GM23338 (cell line): ENCODE data around the gene S100A5. TPM values are rescaled to one million over a fixed set of nuclear protein-coding genes. Genes with fewer than 3 reads are reported as not detected.

Source experiments
- ATAC-seq: fragments of 200-7000 bp; cut with Tn5 transposase; 3 replicates; pipeline ENCODE4 v1.9.1; 2020
- DNase-seq: peaks from one replicate; pipeline ENCODE4 v3.0.0-alpha.2; 2015; ENCODE audit warnings: low spot score
- H2AFZ ChIP-seq: fragments of 200-600 bp; sonication (generic); 2 replicates; pipeline ENCODE4 v1.8.0; 2016; ENCODE audit warnings: antibody characterized with exemption, mild to moderate bottlenecking, moderate library complexity
- H3F3A ChIP-seq: fragments of 200-600 bp; sonication (generic); replicated peaks from 2 replicates; pipeline ENCODE4 v1.8.0; 2017; ENCODE audit warnings: antibody characterized with exemption, mixed run types, low read depth
- H3K27ac ChIP-seq: fragments of 200-600 bp; sonication (generic); 2 replicates; pipeline ENCODE4 v1.6.1; 2016; ENCODE audit warnings: low read depth
- H3K27me3 ChIP-seq: fragments of 200-600 bp; sonication (generic); 2 replicates; pipeline ENCODE4 v1.8.0; 2016; ENCODE audit warnings: mild to moderate bottlenecking, mixed run types, moderate library complexity; ENCODE audit not compliant: insufficient read depth
- H3K36me3 ChIP-seq: fragments of 200-600 bp; sonication (generic); 2 replicates; pipeline ENCODE4 v1.8.0; 2016; ENCODE audit warnings: mild to moderate bottlenecking; ENCODE audit not compliant: insufficient read depth
- H3K4me1 ChIP-seq: fragments of 200-600 bp; sonication (generic); 2 replicates; pipeline ENCODE4 v1.8.0; 2016; ENCODE audit warnings: mild to moderate bottlenecking, moderate library complexity; ENCODE audit not compliant: insufficient read depth
- H3K4me2 ChIP-seq: fragments of 200-600 bp; sonication (generic); 2 replicates; pipeline ENCODE4 v1.7.1; 2017; ENCODE audit warnings: mixed run types
- H3K4me3 ChIP-seq: fragments of 200-600 bp; sonication (generic); 2 replicates; pipeline ENCODE4 v1.6.1; 2016; ENCODE audit warnings: mixed run types
- H3K79me2 ChIP-seq: fragments of 200-600 bp; sonication (generic); replicated peaks from 2 replicates; pipeline ENCODE4 v1.8.0; 2017; ENCODE audit warnings: mild to moderate bottlenecking; ENCODE audit not compliant: insufficient read depth
- H3K9me2 ChIP-seq: fragments of 200-600 bp; sonication (generic); 2 replicates; pipeline ENCODE4 v1.8.0; 2017; ENCODE audit not compliant: insufficient read depth
- H4K20me1 ChIP-seq: fragments of 200-600 bp; sonication (generic); replicated peaks from 2 replicates; pipeline ENCODE4 v1.8.0; 2017; ENCODE audit warnings: mild to moderate bottlenecking; ENCODE audit not compliant: insufficient read depth
- H3K27ac Mint-ChIP-seq: 2 replicates; pipeline ENCODE4 v1.8.0; 2020; ENCODE audit warnings: inconsistent platforms, mild to moderate bottlenecking, moderate library complexity, mixed read lengths
- H3K27me3 Mint-ChIP-seq: 3 replicates; pipeline ENCODE4 v1.8.0; 2022; ENCODE audit warnings: low read depth, mild to moderate bottlenecking, moderate library complexity, mixed read lengths, inconsistent platforms; ENCODE audit not compliant: insufficient read depth, poor library complexity
- H3K36me3 Mint-ChIP-seq: 3 replicates; pipeline ENCODE4 v1.8.0; 2021; ENCODE audit warnings: low read depth, mild to moderate bottlenecking, inconsistent platforms, moderate library complexity, mixed read lengths
- H3K4me1 Mint-ChIP-seq: 3 replicates; pipeline ENCODE4 v1.8.0; 2020; ENCODE audit warnings: mild to moderate bottlenecking, inconsistent platforms, mixed read lengths
- H3K4me3 Mint-ChIP-seq: 3 replicates; pipeline ENCODE4 v1.8.0; 2021; ENCODE audit warnings: moderate library complexity, mild to moderate bottlenecking, inconsistent platforms, mixed read lengths
- H3K9me3 Mint-ChIP-seq: 3 replicates; pipeline ENCODE4 v1.8.0; 2020; ENCODE audit warnings: moderate library complexity, mild to moderate bottlenecking, inconsistent platforms, mixed read lengths
- CREB1 ChIP-seq: fragments of 250-450 bp; sonication (Bioruptor Pico); IDR thresholded peaks from 2 replicates; pipeline ENCODE4 v1.5.0; 2020; ENCODE audit warnings: low read depth, mild to moderate bottlenecking, moderate library complexity
- EZH2 ChIP-seq: fragments of 200-600 bp; sonication (generic); IDR thresholded peaks from one replicate; pipeline ENCODE4 v1.8.0; 2017; ENCODE audit warnings: antibody characterized with exemption, mild to moderate bottlenecking, low read depth; ENCODE audit not compliant: unreplicated experiment
- EZH2phosphoT487 ChIP-seq: fragments of 200-600 bp; sonication (generic); IDR thresholded peaks from one replicate; pipeline ENCODE4 v1.8.1; 2018; ENCODE audit warnings: antibody characterized with exemption; ENCODE audit not compliant: unreplicated experiment
- JUNB ChIP-seq: IDR thresholded peaks from one replicate; pipeline ENCODE4 v1.6.1; 2016; ENCODE audit warnings: antibody characterized with exemption; ENCODE audit not compliant: unreplicated experiment
- STAT1 ChIP-seq: IDR thresholded peaks from one replicate; pipeline ENCODE4 v1.6.1; 2016; ENCODE audit warnings: antibody characterized with exemption; ENCODE audit not compliant: unreplicated experiment
- ZNF114 ChIP-seq: fragments of 250-450 bp; sonication (Bioruptor Pico); IDR thresholded peaks from 2 replicates; pipeline ENCODE4 v1.5.0; 2020; ENCODE audit warnings: mild to moderate bottlenecking, moderate library complexity
- polyA plus RNA-seq: library from polyadenylated mRNA; unstranded; fragments of >200 nt; fragmentation: Nextera tagmentation; extraction: Ambion mirVana; gene quantifications from 2 replicates; pipeline ENCODE4 v1.2.1, GENCODE V29; 2016
- total RNA-seq: library from RNA; depleted of rRNA; stranded (reverse); fragments of >200 nt; shearing (Covaris generic); gene quantifications from 2 replicates; pipeline ENCODE4 v1.2.3, GENCODE V29; 2014
- TF ChIP-seq, protein P1 (sequence below): IDR thresholded peaks from 2 replicates; pipeline ENCODE4 v1.6.1; 2016; ENCODE audit warnings: antibody characterized with exemption
- TF ChIP-seq, protein P2 (sequence below): IDR thresholded peaks from one replicate; pipeline ENCODE4 v1.6.1; 2018; ENCODE audit warnings: antibody characterized with exemption; ENCODE audit not compliant: unreplicated experiment

S100A5 gene
- total and polyA plus RNA-seq, 2 experiments from 2014 or later = 0.47 TPM; not detected in 1

DNA sequence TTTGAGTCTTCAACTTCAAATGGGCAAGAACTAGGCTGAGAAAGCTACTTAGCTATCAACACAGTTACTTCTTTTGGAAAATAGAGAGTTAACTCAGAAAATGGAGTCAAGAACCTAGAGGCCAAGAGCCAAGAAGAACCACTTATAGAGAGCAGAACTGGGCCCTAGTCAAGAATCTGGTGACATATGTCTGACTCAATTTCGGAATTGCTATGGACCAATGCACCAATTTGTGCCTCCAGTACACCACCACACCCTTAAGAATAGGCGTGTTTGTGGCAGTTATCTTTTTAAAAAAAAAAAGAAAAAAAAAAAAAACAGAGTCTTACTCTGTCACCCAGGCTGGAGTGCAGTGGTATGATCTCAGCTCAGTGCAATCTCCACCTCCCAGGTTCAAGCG is 17.1 kb upstream of the S100A5 start:
- H4K20me1 ChIP-seq = no peaks in the 10 kb centered on the region
- Mint-ChIP-seq H3K4me3 (no peak overlapping the region), H3K4me1 (peaks cover 5% of the 10 kb centered on the region; the same call in 2 of the 3 replicates), H3K27ac (no peak overlapping the region), H3K27me3 (peaks cover 6% of the 10 kb centered on the region), H3K36me3 (no peaks in the 10 kb centered on the region), H3K9me3 (no peaks in the 10 kb centered on the region)
- no peak overlapping the region for H3K4me2 ChIP-seq
- no peaks in the 10 kb centered on the region for H3K36me3 ChIP-seq
- no peak overlapping the region for H3K27ac ChIP-seq
- H3K4me1 ChIP-seq = no peaks in the 10 kb centered on the region
- DNase-seq = no peak
- H3K9me2 ChIP-seq = no peaks in the 10 kb centered on the region
- no peak overlapping the region for H3K4me3 ChIP-seq
- no peak for ATAC-seq
- H3F3A ChIP-seq = no peaks in the 10 kb centered on the region
- peak overlapping the region; percentile 12; the same call in 1 of the 2 replicates for H2AFZ ChIP-seq
- no peaks in the 10 kb centered on the region for H3K79me2 ChIP-seq
- TF ChIP-seq, protein P1, sequence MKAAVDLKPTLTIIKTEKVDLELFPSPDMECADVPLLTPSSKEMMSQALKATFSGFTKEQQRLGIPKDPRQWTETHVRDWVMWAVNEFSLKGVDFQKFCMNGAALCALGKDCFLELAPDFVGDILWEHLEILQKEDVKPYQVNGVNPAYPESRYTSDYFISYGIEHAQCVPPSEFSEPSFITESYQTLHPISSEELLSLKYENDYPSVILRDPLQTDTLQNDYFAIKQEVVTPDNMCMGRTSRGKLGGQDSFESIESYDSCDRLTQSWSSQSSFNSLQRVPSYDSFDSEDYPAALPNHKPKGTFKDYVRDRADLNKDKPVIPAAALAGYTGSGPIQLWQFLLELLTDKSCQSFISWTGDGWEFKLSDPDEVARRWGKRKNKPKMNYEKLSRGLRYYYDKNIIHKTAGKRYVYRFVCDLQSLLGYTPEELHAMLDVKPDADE = no peak
- no peak for TF ChIP-seq EZH2
- TF ChIP-seq STAT1 = no peak
- no peak for TF ChIP-seq EZH2phosphoT487
- TF ChIP-seq, protein P2, sequence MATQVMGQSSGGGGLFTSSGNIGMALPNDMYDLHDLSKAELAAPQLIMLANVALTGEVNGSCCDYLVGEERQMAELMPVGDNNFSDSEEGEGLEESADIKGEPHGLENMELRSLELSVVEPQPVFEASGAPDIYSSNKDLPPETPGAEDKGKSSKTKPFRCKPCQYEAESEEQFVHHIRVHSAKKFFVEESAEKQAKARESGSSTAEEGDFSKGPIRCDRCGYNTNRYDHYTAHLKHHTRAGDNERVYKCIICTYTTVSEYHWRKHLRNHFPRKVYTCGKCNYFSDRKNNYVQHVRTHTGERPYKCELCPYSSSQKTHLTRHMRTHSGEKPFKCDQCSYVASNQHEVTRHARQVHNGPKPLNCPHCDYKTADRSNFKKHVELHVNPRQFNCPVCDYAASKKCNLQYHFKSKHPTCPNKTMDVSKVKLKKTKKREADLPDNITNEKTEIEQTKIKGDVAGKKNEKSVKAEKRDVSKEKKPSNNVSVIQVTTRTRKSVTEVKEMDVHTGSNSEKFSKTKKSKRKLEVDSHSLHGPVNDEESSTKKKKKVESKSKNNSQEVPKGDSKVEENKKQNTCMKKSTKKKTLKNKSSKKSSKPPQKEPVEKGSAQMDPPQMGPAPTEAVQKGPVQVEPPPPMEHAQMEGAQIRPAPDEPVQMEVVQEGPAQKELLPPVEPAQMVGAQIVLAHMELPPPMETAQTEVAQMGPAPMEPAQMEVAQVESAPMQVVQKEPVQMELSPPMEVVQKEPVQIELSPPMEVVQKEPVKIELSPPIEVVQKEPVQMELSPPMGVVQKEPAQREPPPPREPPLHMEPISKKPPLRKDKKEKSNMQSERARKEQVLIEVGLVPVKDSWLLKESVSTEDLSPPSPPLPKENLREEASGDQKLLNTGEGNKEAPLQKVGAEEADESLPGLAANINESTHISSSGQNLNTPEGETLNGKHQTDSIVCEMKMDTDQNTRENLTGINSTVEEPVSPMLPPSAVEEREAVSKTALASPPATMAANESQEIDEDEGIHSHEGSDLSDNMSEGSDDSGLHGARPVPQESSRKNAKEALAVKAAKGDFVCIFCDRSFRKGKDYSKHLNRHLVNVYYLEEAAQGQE = no peak
- no peak for TF ChIP-seq CREB1 (CRISPR knock-in tag)
- TF ChIP-seq ZNF114 (CRISPR knock-in tag) = no peak
- no peaks in the 10 kb centered on the region for H3K27me3 ChIP-seq

DNA sequence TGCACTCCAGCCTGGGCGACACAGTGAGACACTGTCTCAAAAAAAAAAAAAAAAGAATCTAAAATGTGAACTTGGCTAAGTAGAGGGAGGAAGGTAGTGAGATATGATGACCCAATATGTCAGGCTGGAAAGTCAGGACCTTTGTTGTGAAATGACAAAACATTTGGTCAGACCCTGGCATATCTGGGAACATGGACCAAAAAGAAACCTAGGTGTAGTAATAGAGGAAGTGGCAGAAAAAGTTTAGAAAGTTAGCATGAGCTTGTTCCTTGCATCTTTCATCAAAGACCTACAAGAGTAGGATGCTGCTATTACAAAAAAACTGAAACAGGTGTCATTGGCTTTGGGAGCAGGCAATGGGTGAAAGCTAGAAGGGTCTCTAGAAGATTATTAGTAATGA is 15.6 kb upstream of the S100A5 start:
- Histone ChIP-seq H3K4me1 (no peaks in the 10 kb centered on the region), H3F3A (no peaks in the 10 kb centered on the region), H3K36me3 (no peaks in the 10 kb centered on the region), H3K27ac (no peak overlapping the region), H3K27me3 (no peaks in the 10 kb centered on the region), H3K4me2 (no peak overlapping the region), H2AFZ (no peak overlapping the region), H3K9me2 (no peaks in the 10 kb centered on the region), H4K20me1 (no peaks in the 10 kb centered on the region), H3K79me2 (no peaks in the 10 kb centered on the region), H3K4me3 (no peak overlapping the region)
- H3K27me3 Mint-ChIP-seq = peaks cover 5% of the 10 kb centered on the region
- ATAC-seq (no peak), DNase-seq (no peak)
- H3K9me3 Mint-ChIP-seq = no peaks in the 10 kb centered on the region
- peaks cover 5% of the 10 kb centered on the region for H3K4me1 Mint-ChIP-seq
- H3K27ac Mint-ChIP-seq = no peak overlapping the region
- H3K4me3 Mint-ChIP-seq = no peak overlapping the region
- H3K36me3 Mint-ChIP-seq = no peaks in the 10 kb centered on the region
- TF ChIP-seq JUNB (no peak), CREB1 (CRISPR knock-in tag) (no peak)
- TF ChIP-seq, protein P2 = no peak
- TF ChIP-seq, protein P1 = no peak
